Dermis lymphatic vessel endothelial cell (primary cell): ENCODE data around the gene ZNF471. TPM values are rescaled to one million over a fixed set of nuclear protein-coding genes. Genes with fewer than 3 reads are reported as not detected.

Source experiments
- total RNA-seq: library from RNA; depleted of rRNA; stranded (reverse); fragments of >200 nt; gene quantifications from 2 replicates; pipeline ENCODE4 v1.2.1, GENCODE V29; 2014

The ZNF471 gene
- total RNA-seq = 1.3 and 1.4 TPM in 2 replicates

DNA sequence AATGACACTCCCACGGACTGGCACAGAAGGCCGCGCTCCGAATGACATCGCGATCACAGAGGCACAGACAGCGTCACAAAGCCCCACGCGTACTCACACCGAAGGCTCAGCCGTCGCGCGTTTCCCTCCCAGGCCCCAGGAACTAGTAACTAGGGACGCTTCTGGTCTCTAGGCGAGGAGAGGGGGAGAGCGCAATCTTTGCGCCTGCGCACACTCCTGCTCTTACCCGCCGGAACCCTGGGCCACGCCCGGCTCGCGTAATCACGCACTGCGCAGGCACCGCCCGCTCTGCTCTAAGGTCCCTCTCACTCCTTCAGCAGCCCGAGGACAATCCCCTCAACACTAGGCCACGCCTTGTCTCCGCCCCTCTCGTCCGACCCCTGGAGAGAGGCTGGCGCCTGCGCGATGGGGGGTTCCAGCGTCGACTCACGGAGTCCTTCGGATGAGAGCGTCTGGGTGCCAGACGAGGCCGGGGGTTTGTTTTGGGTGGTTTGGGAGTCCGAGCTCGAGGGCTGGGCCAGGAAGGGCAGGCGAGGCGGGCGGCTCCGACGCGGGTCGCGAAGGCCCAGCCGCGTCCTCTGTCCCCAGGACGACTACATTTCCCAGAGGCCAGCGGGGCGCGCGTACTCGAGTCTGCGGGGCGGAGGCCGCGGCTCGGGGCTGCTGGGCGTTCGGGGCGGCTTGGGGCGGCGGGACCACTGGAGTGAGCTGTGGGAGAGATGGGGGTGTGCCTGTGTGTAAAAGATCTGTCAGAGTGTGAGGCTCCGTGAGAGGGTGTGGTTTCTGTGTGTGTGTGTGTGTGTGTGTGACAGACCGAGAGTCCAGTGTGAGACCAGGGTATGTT, at the start of gene ZNF471:
TSS of gene ZNF471 (plus strand) at position 410 of the 844 bp plus-strand sequence. CDS start 3,717 bp downstream, outside the sequence.

DNA sequence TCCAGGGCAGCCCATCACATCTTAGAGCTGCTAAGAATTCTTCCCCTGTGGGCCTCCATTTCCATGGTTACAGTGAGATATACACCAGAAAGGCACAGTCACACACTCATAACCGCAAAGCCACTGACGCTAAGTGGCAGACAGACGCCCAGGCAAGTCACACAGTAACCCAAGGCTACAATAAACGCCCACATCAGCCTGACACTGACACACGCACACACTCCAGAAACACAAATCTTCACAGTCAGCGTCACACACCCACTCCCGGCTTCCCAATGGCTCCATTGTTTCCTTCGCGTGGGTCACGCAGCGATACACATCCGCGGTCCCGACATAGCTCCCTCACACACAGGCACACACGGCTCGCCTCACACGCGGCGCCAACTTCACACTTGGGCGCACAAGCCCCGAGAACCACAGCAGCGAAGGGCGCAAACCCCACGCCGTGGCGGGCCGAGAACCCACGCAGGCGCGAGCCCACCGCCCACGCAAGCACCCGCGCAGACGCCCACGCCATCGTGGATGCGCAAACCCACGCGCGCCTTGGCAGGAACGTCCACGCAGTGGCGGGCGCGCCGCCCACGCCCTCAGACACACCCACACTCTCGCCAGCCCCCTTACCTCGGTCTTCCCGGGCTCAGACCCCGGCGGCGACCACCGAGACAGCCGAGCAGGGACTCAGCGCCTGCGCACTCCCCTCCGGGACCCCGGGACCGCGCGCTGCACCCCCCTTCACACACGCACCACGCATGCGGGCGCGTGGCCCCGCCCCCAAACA, 30.8 kb upstream of the ZNF471 start, which contains the start of gene ZNF667:
TSS of gene ZNF667 (minus strand) at position 695 of the 778 bp plus-strand sequence. CDS start 14,975 bp downstream, outside the sequence.

DNA sequence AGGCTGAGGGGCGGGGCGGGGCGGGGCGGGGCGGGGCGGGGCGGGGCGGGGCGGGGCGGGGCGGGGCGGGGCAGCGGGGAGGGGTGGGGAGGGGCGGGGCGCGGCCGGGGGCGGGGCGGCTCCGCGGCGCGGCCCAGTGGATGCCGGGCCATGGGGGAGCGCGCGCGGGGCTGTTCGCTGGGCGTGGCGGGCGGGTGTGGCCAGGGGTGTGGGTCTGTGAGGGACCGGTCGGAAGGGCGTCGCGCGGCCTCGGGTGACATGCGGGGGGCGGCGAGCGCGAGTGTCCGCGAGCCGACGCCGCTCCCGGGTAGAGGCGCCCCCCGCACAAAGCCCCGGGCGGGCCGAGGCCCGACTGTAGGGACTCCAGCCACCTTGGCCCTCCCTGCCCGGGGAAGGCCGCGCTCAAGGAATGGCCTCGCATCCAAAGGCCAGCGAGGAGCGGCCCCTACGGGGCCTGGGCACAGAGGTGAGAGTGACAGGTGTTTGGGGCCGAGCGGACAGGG, 31.2 kb downstream of the ZNF471 start, which contains the start of gene ZFP28:
TSS of gene ZFP28 (plus strand) at position 188 of the 503 bp plus-strand sequence. CDS start at position 259, 71 bp downstream.

DNA sequence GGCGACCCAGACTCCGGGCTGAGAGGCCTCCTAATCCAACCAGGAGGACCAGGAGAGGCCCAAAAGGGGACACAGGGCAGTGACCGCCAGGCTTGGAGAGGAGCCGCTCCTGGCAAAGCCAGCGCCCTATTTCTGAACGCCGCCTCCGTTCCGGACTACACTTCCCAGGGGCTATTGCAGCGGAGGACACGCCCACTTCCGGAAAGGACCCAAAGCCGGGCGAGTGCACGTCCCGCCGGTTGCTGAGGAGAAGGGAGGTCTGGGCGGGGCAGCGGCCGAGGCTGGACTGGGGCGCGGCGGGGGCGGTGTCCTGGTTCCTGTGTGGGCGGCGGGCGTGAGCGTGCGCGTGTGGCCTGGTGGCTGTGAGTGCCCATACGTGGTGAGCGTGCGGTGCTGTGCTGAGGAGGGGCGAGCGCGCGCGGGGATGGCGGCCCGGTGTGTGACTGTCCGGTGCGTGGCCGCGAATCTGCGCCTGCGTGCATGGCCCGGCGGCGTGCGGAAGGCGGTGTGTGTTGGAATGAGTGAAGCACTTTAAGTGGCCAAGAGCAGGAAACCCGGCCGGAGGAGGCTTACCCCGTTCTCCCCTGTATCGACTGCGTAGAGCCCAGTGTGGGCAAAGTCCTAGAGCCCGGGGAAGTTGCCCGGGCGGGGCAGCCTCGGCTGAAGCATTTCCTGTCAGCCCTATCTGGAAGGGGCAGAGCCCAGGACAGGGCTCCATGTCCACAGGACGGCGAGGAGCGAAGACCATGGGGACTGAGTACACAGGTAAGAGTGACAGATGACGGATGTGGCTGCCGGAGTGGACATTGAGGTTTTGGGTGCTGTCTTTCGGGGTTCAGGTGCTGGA, 59.8 kb downstream of the ZNF471 start, which contains the start of gene ZNF470:
TSS of gene ZNF470 (plus strand) at position 195 of the 847 bp plus-strand sequence. CDS start 2,844 bp downstream, outside the sequence.

Other genes starting within 250 kb of the ZNF471 start
- 1.4 and 3.7 TPM in 2 replicates for gene EDDM13, start 235.1 kb upstream of the ZNF471 start, total RNA-seq
- 7.9 TPM in 2 replicates for gene ZSCAN5A, start 193.0 kb upstream of the ZNF471 start, total RNA-seq
- 3.8 and 3.9 TPM in 2 replicates for gene ZNF582, start 114.3 kb upstream of the ZNF471 start, total RNA-seq
- gene ZNF583, start 103.5 kb upstream of the ZNF471 start, total RNA-seq = 3.8 and 4.5 TPM in 2 replicates
- gene ZNF667, start 30.5 kb upstream of the ZNF471 start, total RNA-seq = 2.1 and 2.3 TPM in 2 replicates
- 5.7 and 7.3 TPM in 2 replicates for gene ZFP28, start 31.1 kb downstream of the ZNF471 start, total RNA-seq
- 3.7 and 5.1 TPM in 2 replicates for gene ZNF470, start 59.6 kb downstream of the ZNF471 start, total RNA-seq
- gene ZNF71, start 87.4 kb downstream of the ZNF471 start, total RNA-seq = 9.1 and 10.3 TPM in 2 replicates
- 0.33 and 0.34 TPM in 2 replicates for gene SMIM17, start 135.3 kb downstream of the ZNF471 start, total RNA-seq
- gene ZNF835, start 163.9 kb downstream of the ZNF471 start, total RNA-seq = under 0.01 TPM in 1 of 2 replicates, not detected in the other